ENCODE results near the gene BCAS1. TPM values are rescaled to one million over a fixed set of nuclear protein-coding genes. Genes with fewer than 3 reads are reported as not detected.

Gene BCAS1
- total RNA-seq, 4 donors from 2014 or later, result not detected

DNA sequence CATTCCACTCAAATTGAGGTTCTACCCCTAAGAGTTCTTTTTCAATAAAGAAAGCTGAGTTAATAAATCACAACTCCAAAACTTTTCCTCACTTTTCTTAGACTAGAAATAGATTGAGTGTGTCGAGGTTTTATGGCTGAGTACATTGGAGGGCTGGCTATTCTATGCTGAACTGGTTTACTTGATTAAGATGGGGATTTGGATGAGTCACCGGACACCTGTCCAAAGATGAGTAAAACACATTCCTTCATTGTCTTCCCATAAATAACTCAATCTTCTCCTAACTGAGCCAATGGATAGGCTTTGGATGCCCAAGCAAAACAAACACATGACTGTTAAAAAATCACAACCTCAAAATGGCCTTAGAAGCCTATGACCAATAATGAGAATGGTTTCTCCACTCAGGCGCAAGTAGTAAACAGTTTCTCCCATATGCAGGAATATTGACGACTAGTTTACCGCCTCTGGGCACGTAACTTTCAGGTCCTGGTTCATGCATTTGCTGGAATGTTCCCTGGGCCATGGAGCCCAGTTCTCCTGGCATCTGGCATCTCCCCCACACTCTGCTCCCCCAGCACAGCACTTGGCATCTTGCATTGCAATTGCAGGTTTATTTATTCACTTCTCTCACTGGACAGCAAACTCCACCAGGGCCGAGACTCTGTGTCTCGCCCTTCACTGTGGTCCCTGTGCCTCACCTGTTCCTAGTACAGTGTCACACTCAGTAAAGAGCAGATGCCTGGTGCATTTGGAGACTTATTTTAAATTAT, 43.9 kb downstream of the BCAS1 start:
- TF ChIP-seq, protein P1, sequence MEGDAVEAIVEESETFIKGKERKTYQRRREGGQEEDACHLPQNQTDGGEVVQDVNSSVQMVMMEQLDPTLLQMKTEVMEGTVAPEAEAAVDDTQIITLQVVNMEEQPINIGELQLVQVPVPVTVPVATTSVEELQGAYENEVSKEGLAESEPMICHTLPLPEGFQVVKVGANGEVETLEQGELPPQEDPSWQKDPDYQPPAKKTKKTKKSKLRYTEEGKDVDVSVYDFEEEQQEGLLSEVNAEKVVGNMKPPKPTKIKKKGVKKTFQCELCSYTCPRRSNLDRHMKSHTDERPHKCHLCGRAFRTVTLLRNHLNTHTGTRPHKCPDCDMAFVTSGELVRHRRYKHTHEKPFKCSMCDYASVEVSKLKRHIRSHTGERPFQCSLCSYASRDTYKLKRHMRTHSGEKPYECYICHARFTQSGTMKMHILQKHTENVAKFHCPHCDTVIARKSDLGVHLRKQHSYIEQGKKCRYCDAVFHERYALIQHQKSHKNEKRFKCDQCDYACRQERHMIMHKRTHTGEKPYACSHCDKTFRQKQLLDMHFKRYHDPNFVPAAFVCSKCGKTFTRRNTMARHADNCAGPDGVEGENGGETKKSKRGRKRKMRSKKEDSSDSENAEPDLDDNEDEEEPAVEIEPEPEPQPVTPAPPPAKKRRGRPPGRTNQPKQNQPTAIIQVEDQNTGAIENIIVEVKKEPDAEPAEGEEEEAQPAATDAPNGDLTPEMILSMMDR (IDR thresholded peaks at IDR 0.05; ENCODE audit: low read depth), result no peak

DNA sequence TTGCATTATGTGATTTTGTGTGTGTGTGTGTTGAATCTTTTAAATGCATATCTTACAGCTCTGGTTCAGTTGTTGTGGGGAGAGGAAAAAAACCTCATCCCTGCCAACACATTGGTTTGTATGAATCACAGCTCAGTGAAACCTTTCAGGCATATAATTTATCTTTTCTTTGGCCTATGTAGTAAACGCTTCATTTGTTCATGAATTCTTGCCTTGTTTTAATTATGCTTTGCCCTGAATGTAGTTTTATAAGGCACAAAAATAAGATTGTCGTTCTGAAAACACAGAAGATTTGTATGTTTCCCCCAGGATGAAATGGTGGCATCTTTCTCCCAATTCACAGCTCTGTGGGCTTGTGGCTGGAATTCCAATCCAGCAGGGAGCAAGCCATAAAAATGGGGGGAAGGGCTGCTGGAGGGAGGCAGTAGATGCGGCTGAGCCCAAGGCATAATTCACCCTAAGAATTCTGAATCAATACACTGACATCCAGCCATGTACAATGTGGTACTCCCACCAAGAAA, 45.1 kb downstream of the BCAS1 start:
- TF ChIP-seq, protein P1 (IDR thresholded peaks at IDR 0.05; ENCODE audit: low read depth), result no peak

DNA sequence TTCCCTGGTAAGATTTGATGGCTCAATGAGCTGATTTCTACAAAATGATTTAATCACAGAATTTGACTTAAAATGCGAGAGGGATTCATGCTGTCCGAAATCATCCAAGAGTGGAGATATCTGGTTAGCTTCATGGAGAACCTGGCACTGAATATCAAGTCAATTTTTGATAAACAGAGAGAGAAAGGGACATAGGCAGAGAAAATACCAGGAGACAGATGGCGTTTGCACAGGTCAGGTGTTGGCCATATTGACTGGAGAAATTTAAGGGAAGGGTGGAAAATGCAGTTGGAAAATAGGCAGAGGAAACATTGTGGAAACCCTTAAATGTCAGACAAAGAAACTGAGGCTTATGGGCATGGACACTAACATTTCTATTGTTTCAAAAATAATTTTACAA, 47.0 kb downstream of the BCAS1 start:
- TF ChIP-seq, protein P1 (IDR thresholded peaks at IDR 0.05; ENCODE audit: low read depth), result no peak

DNA sequence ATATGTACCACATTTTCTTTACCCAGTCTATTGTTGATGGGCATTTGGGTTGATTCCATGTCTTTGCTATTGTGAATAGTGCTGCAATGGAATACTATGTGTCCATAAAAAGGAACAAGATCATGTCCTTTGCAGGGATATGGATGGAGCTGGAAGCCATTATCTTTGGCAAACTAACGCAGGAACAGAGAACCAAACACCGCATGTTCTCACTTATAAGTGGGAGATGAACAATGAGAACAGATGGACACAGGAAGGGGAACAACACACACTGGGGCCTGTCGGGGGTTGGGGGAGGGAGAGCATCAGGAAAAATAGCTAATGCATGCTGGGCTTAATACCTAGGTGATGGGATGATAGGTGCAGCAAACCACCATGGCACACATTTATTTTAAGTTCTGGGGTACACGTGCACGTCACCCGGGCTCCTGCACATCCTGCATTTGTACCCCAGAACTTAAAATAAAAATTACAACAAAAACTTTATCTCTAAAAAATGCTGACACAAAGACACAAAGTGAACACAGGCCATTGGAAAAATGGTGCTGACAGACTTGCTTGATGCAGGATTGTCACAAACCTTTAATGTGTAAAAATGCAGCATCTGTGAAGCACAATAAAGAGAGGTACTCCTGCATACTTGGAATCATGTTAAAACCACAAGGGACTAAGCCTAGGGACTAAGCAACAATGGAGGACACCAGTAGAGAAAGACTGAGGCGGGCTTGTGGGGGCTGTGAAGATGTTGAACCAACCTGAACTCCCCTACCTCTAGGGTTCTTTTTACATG, 48.8 kb downstream of the BCAS1 start:
- TF ChIP-seq, protein P1 (IDR thresholded peaks at IDR 0.05; ENCODE audit: low read depth), result no peak

DNA sequence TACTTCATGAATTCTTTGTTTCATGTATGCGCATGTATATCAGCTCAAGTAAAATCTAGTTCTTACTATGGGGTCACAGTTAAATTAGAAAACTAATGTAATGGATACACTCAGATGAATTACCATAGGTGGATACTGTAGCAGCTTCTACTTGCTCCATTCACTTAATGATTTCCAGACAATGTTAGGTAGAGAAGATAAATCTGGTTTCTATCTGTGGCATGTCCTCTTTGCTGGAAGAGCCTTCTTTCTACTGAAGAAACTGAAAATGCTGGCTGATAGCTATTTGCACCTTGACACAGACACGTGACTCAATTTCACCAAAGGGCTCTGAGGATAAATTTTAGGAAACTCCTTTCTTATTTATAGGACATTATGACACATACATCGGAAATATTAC, 49.5 kb downstream of the BCAS1 start:
- TF ChIP-seq, protein P1 (IDR thresholded peaks at IDR 0.05; ENCODE audit: low read depth), result no peak

DNA sequence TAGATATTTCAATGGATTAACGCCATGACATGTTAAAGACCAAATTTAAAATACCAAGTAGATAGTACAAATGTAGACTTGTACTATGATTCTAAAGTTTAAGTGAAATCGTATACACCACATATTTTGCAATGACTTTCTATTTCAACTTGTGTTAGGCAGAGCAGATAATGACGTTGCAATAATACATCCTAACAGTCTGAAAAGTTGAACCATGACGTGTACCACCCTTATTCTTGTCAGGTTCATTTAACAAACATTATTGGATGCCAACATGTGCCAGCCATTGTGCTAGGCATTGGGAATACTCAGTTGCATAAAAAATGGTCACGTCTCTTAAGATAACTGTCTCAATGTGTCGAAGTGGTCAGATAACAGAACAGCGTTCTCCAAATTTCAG, 50.0 kb downstream of the BCAS1 start:
- TF ChIP-seq, protein P1 (IDR thresholded peaks at IDR 0.05; ENCODE audit: low read depth), result no peak

DNA sequence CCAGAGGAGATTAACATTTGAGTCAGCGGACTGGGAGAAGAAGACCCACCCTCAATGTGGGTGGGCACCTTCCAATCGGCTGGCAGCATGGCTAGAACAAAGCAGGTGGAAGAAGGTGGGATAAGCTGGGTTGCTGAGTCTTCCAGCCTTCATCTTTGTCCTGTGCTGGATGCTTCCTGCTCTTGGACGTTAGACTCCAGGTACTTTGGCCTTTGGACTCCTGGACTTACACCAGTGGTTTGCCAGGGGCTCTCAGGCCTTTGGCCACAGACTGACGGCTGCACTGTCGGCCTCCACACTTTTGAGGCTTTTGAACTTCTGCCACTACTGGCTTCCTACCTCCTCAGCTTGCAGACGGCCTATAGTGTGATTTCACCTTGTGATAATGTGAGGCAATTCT, 50.8 kb downstream of the BCAS1 start:
- TF ChIP-seq, protein P1 (IDR thresholded peaks at IDR 0.05; ENCODE audit: low read depth), result no peak

Data from subcutaneous adipose tissue (tissue), 4 donors.